RCC 7860 (cell line): ENCODE results near the gene PASD1.
"Not testable (repeated sequence)": the region's sequence is repeated elsewhere in the genome, so short reads cannot be mapped to it uniquely, and the experiment has no call there.

Experiments
- DNase-seq: peaks from one replicate; pipeline ENCODE4 v3.0.0-alpha.2; 2015; ENCODE audit warnings: low spot score
- FAIRE-seq: peaks from 2 replicates; lab custom pipeline; 2012; peaks lifted over from hg19 to GRCh38; lab: Jason Lieb, UNC

The PASD1 gene

GRCh38 chrX:151563449-151563848 lies at the start of gene PASD1:
Gene PASD1, plus strand, starts transcription at chrX:151563675. Its CDS starts 37,879 bp downstream, at chrX:151601554.
- no peak for DNase-seq
- no peak for FAIRE-seq

GRCh38 chrX:151515237-151515636 lies 48.2 kb upstream of the PASD1 start:
- no peak for FAIRE-seq
- no peak for DNase-seq

GRCh38 chrX:151516538-151517187 lies 46.8 kb upstream of the PASD1 start:
- FAIRE-seq (no peak), DNase-seq (no peak)

- FAIRE-seq (no peak), DNase-seq (no peak)
These were observed 46.1 kb upstream of the PASD1 start for GRCh38 chrX:151517421-151517820.

- DNase-seq (no peak), FAIRE-seq (no peak)
These were observed 40.1 kb upstream of the PASD1 start for GRCh38 chrX:151523351-151523750.

GRCh38 chrX:151536571-151536970 lies 26.9 kb upstream of the PASD1 start:
- no peak for DNase-seq
- no peak for FAIRE-seq

GRCh38 chrX:151537572-151537971 lies 25.9 kb upstream of the PASD1 start:
- DNase-seq = no peak
- no peak for FAIRE-seq

- FAIRE-seq (no peak), DNase-seq (no peak)
These were observed 25.0 kb upstream of the PASD1 start for GRCh38 chrX:151538190-151539122.

GRCh38 chrX:151543706-151544105 lies 19.8 kb upstream of the PASD1 start:
- FAIRE-seq = no peak
- no peak for DNase-seq

GRCh38 chrX:151546226-151546625 lies 17.2 kb upstream of the PASD1 start:
- DNase-seq, FAIRE-seq: not testable (repeated sequence)

GRCh38 chrX:151551176-151551575 lies 12.3 kb upstream of the PASD1 start:
- not testable (repeated sequence) for FAIRE-seq

GRCh38 chrX:151552743-151553142 lies 10.7 kb upstream of the PASD1 start:
- FAIRE-seq (no peak), DNase-seq (no peak)

More at GRCh38 chrX:151551176-151551575, 12.3 kb upstream of the PASD1 start:
- DNase-seq = not testable (repeated sequence)

GRCh38 chrX:151555301-151555700 lies 8.2 kb upstream of the PASD1 start:
- DNase-seq, FAIRE-seq: not testable (repeated sequence)

- FAIRE-seq, DNase-seq: not testable (repeated sequence)
These were observed 990 bp upstream of the PASD1 start for GRCh38 chrX:151562485-151562884.

GRCh38 chrX:151563003-151563402 lies 472 bp upstream of the PASD1 start:
- FAIRE-seq, DNase-seq: not testable (repeated sequence)

GRCh38 chrX:151564035-151564434 lies 560 bp downstream of the PASD1 start:
- DNase-seq (no peak), FAIRE-seq (no peak)

GRCh38 chrX:151566872-151567271 lies 3.4 kb downstream of the PASD1 start:
- not testable (repeated sequence) for FAIRE-seq, DNase-seq

- DNase-seq (no peak), FAIRE-seq (no peak)
These were observed 7.1 kb downstream of the PASD1 start for GRCh38 chrX:151570561-151570960.

- not testable (repeated sequence) for DNase-seq, FAIRE-seq
These were observed 29.9 kb downstream of the PASD1 start for GRCh38 chrX:151593384-151593783.

- FAIRE-seq = no peak
These were observed 32.8 kb downstream of the PASD1 start for GRCh38 chrX:151596282-151596681.

GRCh38 chrX:151604931-151605330 lies 41.5 kb downstream of the PASD1 start:
- FAIRE-seq (no peak), DNase-seq (no peak)

More at GRCh38 chrX:151596282-151596681, 32.8 kb downstream of the PASD1 start:
- DNase-seq = no peak

- DNase-seq (no peak), FAIRE-seq (no peak)
These were observed 45.7 kb downstream of the PASD1 start for GRCh38 chrX:151609222-151609621.
